NB4 (cell line): ENCODE results near the gene RPL13.
"Not testable (repeated sequence)": the region's sequence is repeated elsewhere in the genome, so short reads cannot be mapped to it uniquely, and the experiment has no call there.

Experiments
- DNase-seq: peaks from one replicate; pipeline ENCODE4 v3.0.0; 2010; ENCODE audit warnings: low read depth
- H3K4me3 ChIP-seq: one replicate; pipeline ENCODE4 v1.5.1; 2011; ENCODE audit warnings: mild to moderate bottlenecking, low read depth, low read length, moderate library complexity
- MYC ChIP-seq: IDR thresholded peaks from 2 replicates; pipeline ENCODE4 v1.6.1; 2011; ENCODE audit warnings: low read depth, low read length
- POLR2A ChIP-seq: IDR thresholded peaks from 2 replicates; pipeline ENCODE4 v1.6.1; 2011; ENCODE audit warnings: mild to moderate bottlenecking; ENCODE audit not compliant: insufficient read length; ENCODE audit errors: extremely low read depth
- TF ChIP-seq, protein P1 (sequence below): IDR thresholded peaks from one replicate; pipeline ENCODE4 v1.5.1; 2012; ENCODE audit warnings: low read depth, low read length
- TF ChIP-seq, protein P2 (sequence below): IDR thresholded peaks from 2 replicates; pipeline ENCODE4 v1.6.1; 2011; ENCODE audit warnings: low read depth, low read length

RPL13 gene

DNA sequence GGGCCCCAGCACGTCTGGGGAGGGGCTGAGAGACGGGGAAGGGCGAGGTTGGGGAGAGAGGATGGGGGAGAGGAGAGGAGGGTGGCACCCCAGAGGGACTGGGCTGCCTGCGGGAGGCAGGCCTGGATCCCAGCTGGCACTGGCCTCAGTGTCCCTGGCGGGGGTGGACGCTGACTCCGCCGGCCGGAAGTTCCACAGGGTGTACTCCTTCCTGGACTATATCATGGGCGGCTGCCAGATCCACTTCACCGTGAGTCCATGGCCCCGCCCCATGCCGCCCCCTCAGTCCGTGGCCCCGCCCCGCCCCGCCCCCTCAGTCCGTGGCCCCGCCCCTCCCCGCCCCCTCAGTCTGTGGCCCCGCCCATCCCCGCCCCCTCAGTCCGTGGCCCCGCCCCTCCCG lies 26.4 kb downstream of the RPL13 start:
- DNase-seq, result no peak
- TF ChIP-seq MYC (no peak), POLR2A (no peak)
- TF ChIP-seq, protein P1, sequence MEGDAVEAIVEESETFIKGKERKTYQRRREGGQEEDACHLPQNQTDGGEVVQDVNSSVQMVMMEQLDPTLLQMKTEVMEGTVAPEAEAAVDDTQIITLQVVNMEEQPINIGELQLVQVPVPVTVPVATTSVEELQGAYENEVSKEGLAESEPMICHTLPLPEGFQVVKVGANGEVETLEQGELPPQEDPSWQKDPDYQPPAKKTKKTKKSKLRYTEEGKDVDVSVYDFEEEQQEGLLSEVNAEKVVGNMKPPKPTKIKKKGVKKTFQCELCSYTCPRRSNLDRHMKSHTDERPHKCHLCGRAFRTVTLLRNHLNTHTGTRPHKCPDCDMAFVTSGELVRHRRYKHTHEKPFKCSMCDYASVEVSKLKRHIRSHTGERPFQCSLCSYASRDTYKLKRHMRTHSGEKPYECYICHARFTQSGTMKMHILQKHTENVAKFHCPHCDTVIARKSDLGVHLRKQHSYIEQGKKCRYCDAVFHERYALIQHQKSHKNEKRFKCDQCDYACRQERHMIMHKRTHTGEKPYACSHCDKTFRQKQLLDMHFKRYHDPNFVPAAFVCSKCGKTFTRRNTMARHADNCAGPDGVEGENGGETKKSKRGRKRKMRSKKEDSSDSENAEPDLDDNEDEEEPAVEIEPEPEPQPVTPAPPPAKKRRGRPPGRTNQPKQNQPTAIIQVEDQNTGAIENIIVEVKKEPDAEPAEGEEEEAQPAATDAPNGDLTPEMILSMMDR, result no peak
- TF ChIP-seq, protein P2, sequence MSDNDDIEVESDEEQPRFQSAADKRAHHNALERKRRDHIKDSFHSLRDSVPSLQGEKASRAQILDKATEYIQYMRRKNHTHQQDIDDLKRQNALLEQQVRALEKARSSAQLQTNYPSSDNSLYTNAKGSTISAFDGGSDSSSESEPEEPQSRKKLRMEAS, result no peak
- no peak overlapping the region for H3K4me3 ChIP-seq

DNA sequence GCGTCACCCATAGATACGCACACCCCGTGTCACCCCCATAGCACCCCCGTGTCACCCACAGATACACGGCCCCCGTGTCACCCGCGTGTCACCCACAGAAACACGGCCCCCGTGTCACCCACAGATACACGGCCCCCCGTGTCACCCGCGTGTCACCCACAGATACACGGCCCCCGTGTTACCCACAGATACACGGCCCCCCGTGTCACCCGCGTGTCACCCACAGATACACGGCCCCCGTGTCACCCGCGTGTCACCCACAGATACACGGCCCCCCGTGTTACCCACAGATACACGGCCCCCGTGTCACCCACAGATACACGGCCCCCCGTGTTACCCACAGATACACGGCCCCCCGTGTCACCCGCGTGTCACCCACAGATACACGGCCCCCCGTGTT lies 27.2 kb downstream of the RPL13 start:
- not testable (repeated sequence) for DNase-seq, H3K4me3 ChIP-seq

DNA sequence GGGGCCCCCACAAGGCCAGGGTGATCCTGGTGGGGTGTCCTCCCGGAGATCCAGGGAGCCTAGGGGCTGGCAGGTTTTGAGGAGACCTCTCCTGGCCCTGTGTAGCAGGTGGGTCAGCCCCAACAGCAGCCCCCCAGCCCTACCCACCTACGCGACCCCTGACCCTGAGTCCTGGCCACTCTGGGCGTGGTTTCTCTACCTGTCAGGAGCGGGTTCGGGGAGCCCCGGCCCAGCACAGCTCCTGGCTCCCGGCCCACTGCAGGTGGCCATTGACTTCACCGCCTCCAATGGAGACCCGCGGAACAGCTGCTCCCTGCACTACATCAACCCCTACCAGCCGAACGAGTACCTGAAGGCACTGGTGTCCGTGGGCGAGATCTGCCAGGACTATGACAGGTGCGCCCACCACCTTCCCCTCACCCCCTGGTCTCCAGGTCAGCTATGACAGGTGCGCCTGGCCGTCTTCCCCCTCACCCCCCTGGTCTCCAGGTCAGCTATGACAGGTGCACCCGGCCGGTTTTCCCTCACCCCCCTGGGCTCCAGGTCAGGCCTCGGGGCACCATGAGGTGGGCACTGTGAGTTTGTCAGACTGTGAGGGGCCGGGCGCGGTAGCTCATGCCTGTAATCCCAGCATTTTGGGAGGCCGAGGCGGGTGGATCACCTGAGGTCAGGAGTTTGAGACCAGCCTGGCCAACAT lies 28.1 kb downstream of the RPL13 start:
- TF ChIP-seq, protein P1, result no peak
- TF ChIP-seq, protein P2, result no peak
- TF ChIP-seq POLR2A (no peak), MYC (no peak)
- no peak overlapping the region for H3K4me3 ChIP-seq
- DNase-seq, result no peak

DNA sequence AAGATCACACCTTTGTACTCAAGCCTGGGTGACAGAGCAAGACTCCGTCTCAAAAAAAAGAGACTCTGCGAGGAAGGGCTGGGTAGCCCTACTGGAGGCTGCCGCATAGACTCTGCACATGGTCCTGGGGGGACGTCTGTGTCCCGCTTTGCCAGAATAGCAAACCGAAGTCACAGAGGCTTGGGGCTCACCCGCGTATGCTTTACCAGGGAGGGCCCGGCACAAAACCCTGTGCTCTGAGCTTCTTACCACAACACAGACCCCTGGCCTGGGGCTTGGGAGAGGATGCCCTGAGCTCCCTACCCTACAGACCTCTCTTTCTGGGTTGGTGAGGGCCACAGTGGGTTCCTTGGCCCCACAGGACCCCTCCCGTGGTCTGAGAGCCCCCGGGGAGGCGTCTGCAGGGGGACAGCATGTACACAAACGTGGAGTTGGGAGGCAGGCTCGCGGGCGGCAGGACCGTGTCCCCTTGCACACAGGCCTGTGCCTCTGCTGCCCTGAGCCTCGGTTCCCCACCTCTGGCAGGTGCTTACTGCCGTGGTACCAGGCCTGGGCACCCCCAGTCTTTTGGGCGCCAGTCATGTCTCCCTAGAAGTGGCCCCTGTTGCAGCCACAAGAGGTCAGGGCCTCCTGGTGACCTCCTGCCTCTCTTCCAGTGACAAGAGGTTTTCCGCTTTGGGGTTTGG lies 28.9 kb downstream of the RPL13 start:
- TF ChIP-seq POLR2A, result no peak
- TF ChIP-seq, protein P1, result no peak
- no peak for TF ChIP-seq MYC
- TF ChIP-seq, protein P2, result no peak
- no peak overlapping the region for H3K4me3 ChIP-seq
- no peak for DNase-seq

DNA sequence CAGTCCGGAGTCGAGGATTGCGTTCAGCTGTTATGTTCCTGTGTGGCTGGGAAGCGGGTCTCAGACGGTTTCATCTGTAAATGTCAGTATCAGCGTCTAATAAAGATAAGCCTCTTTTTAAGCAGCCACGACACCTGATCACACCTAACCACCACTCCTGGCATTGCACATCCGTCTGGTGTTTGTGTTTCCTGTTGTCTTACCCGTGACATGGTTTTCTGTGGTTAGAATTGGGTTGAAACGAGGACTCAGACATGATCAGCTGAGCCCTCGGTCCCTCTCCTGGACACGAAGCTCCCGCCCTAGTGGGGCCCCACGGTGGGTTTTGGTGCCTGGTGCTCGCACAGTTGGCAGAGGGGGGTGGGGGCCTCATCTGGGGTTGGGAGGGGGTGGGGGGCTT lies 33.4 kb downstream of the RPL13 start:
- no peak overlapping the region for H3K4me3 ChIP-seq
- TF ChIP-seq, protein P1, result no peak
- DNase-seq, result no peak

DNA sequence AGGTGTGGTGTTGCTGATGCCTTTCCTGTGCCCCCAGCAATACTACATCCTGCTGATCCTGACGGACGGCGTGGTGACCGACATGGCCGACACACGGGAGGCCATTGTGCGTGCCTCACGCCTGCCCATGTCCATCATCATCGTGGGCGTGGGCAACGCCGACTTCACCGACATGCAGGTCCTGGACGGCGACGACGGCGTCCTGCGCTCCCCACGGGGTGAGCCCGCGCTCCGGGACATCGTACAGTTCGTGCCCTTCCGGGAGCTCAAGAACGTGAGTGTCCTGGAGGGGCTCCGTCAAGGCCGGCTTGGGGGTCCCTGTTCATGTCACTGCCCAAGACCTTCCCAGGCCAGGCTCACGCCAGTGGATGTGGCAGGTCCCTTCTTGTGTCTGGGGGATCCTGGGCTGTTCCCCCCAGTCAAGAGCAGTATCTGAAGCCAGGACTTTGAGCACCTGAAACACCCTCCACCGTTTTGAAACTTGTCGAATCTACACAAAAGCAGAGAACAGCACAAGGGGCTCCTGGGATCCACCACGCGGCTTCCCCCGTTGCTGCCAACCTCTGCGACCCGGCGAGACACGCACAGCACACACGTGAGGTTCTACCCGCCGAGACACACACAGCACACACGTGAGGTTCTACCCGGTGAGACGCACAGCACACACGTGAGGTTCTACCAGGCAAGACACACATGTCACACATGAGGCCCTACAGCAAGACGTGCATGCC lies 35.0 kb downstream of the RPL13 start:
- no peak for DNase-seq
- TF ChIP-seq, protein P2, result no peak
- no peak for TF ChIP-seq POLR2A
- TF ChIP-seq, protein P1, result no peak
- TF ChIP-seq MYC, result no peak
- no peak overlapping the region for H3K4me3 ChIP-seq
